ENCODE measurements around the gene KLHL3. TPM values are rescaled to one million over a fixed set of nuclear protein-coding genes. Genes with fewer than 3 reads are reported as not detected.

Gene KLHL3
- total and polyA plus RNA-seq, 7 experiments from 2014 or later = 4.6 to 47.3 (median 17.8) TPM

- CTCF ChIA-PET = interaction anchor here (0.6 kb wide), 1 partner anchor 10 kb away, joined by 4 read pairs; no protein-coding TSS in a partner anchor
Measured at GRCh38 chr5:137592317-137592716, 143.6 kb downstream of the KLHL3 start.

DNA sequence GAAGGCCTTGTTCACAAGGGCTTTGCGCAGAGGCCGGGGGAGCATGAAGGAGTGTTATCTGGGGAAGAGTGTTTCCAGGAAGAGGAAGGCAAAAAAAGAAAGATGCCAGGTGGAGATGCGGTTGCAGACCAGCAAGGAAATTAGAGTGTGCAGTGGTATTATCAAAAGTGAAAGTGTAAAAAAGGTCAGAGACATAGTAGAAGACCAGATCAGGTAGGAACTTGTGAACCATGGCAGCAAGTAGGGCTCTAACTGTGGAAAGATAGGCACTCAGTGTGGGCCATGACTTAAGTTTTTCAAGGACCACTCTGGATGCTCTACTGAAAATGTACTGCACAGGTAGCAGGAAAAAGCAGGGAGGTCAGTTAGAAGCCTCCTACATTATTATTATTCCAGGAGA is 146.7 kb downstream of the KLHL3 start:
- POLR2A ChIA-PET = no interaction called here
- H3K27me3 Mint-ChIP-seq = peaks cover 24 to 46% (median 27%) of the 10 kb centered on the region in 5 donors
- no peak for ATAC-seq
- DNase-seq = no peak
- H3K9me3 Mint-ChIP-seq = peaks cover 0 to 22% (median 6%) of the 10 kb centered on the region in 11 donors
- intact Hi-C loops (cut with micrococcal nuclease) = no loop called here
- Histone ChIP-seq H3K27me3 (ENCODE audit: control insufficient read depth in 2 of 2, insufficient read depth in 2 of 2, low read length in 2 of 2) (no peaks in the 10 kb centered on the region), H3K27ac (ENCODE audit: low read depth, low read length) (no peak overlapping the region), H3K4me3 (ENCODE audit: low read length) (no peak overlapping the region), H3K4me1 (ENCODE audit: control insufficient read depth in 2 of 2, insufficient read depth in 2 of 2, low read length in 2 of 2) (no peaks in the 10 kb centered on the region), H3K9me3 (ENCODE audit: control insufficient read depth in 2 of 3, low read length in 3 of 3) (no peaks in the 10 kb centered on the region), H3K36me3 (ENCODE audit: control insufficient read depth in 2 of 3, insufficient read depth in 3 of 3, low read length in 3 of 3) (no peaks in the 10 kb centered on the region)
- H3K27ac Mint-ChIP-seq = no peak overlapping the region
- CTCF ChIA-PET = no interaction called here
- peaks cover 0 to 6% (median 4%) of the 10 kb centered on the region in 7 donors for H3K4me1 Mint-ChIP-seq
- peak overlapping the region in 1 of 10 donors; percentile 24 for H3K4me3 Mint-ChIP-seq
- peaks cover 0 to 4% (median 0%) of the 10 kb centered on the region in 5 donors for H3K36me3 Mint-ChIP-seq

More at GRCh38 chr5:137592317-137592716, 143.6 kb downstream of the KLHL3 start:
- DNase-seq (no peak), ATAC-seq (no peak)
- H3K27ac ChIP-seq (ENCODE audit: low read depth, low read length) = no peak overlapping the region
- no peaks in the 10 kb centered on the region for H3K9me3 ChIP-seq (ENCODE audit: control insufficient read depth in 2 of 3, low read length in 3 of 3)
- H3K36me3 Mint-ChIP-seq = peaks cover 0 to 4% (median 0%) of the 10 kb centered on the region in 5 donors
- no peak overlapping the region for H3K27ac Mint-ChIP-seq
- POLR2A ChIA-PET = no interaction called here
- no peaks in the 10 kb centered on the region for H3K36me3 ChIP-seq (ENCODE audit: control insufficient read depth in 2 of 3, insufficient read depth in 3 of 3, low read length in 3 of 3)
- H3K27me3 Mint-ChIP-seq = peaks cover 26 to 59% (median 42%) of the 10 kb centered on the region in 5 donors
- intact Hi-C loops (cut with micrococcal nuclease) = no loop called here
- peaks cover 0 to 6% (median 4%) of the 10 kb centered on the region in 7 donors for H3K4me1 Mint-ChIP-seq
- H3K4me3 Mint-ChIP-seq = no peak overlapping the region
- H3K4me3 ChIP-seq (ENCODE audit: low read length) = no peak overlapping the region
- H3K9me3 Mint-ChIP-seq = peaks cover 0 to 22% (median 6%) of the 10 kb centered on the region in 11 donors
- H3K4me1 ChIP-seq (ENCODE audit: control insufficient read depth in 2 of 2, insufficient read depth in 2 of 2, low read length in 2 of 2) = no peaks in the 10 kb centered on the region
- H3K27me3 ChIP-seq (ENCODE audit: control insufficient read depth in 2 of 2, insufficient read depth in 2 of 2, low read length in 2 of 2) = no peaks in the 10 kb centered on the region

GRCh38 chr5:137587919-137588318 is 148.0 kb downstream of the KLHL3 start:
- no peaks in the 10 kb centered on the region for H3K4me1 ChIP-seq (ENCODE audit: control insufficient read depth in 2 of 2, insufficient read depth in 2 of 2, low read length in 2 of 2)
- POLR2A ChIA-PET = no interaction called here
- no peaks in the 10 kb centered on the region for H3K27me3 ChIP-seq (ENCODE audit: control insufficient read depth in 2 of 2, insufficient read depth in 2 of 2, low read length in 2 of 2)
- Mint-ChIP-seq H3K9me3 (peaks cover 0 to 22% (median 6%) of the 10 kb centered on the region in 11 donors), H3K4me1 (peaks cover 0 to 6% (median 4%) of the 10 kb centered on the region in 7 donors), H3K27ac (no peak overlapping the region), H3K27me3 (peaks cover 15 to 39% (median 25%) of the 10 kb centered on the region in 5 donors), H3K36me3 (peaks cover 0 to 4% (median 0%) of the 10 kb centered on the region in 5 donors), H3K4me3 (no peak overlapping the region)
- no peaks in the 10 kb centered on the region for H3K9me3 ChIP-seq (ENCODE audit: control insufficient read depth in 2 of 3, low read length in 3 of 3)
- ATAC-seq = no peak
- H3K36me3 ChIP-seq (ENCODE audit: control insufficient read depth in 2 of 3, insufficient read depth in 3 of 3, low read length in 3 of 3) = no peaks in the 10 kb centered on the region
- no peak overlapping the region for H3K27ac ChIP-seq (ENCODE audit: low read depth, low read length)
- H3K4me3 ChIP-seq (ENCODE audit: low read length) = no peak overlapping the region
- intact Hi-C loops (cut with micrococcal nuclease) = no loop called here
- CTCF ChIA-PET = no interaction called here
- DNase-seq = no peak

DNA sequence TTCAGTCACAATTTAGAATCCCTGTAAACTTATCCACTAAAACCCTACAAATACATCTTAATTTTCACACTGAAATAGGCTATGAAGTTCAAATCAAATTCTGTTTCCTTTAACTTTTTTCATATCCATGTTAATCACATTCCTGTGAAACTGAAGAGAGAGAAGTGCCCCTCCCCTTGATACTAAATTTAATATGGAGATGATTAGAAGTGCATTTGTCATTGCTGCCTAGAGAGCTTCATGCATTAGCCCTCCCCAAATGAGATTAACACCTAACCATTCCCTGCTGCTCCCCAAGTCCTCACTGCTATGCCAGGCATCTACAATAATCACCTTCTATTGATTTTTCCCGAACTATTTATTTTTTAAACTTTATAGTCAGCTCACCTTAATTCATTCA is 151.6 kb downstream of the KLHL3 start:
- no peak overlapping the region for H3K27ac Mint-ChIP-seq
- no peaks in the 10 kb centered on the region for H3K4me1 ChIP-seq (ENCODE audit: control insufficient read depth in 2 of 2, insufficient read depth in 2 of 2, low read length in 2 of 2)
- H3K36me3 ChIP-seq (ENCODE audit: control insufficient read depth in 2 of 3, insufficient read depth in 3 of 3, low read length in 3 of 3) = no peaks in the 10 kb centered on the region
- H3K9me3 Mint-ChIP-seq = peaks cover 0 to 4% (median 0%) of the 10 kb centered on the region in 11 donors
- no peaks in the 10 kb centered on the region for H3K27me3 ChIP-seq (ENCODE audit: control insufficient read depth in 2 of 2, insufficient read depth in 2 of 2, low read length in 2 of 2)
- DNase-seq = no peak
- intact Hi-C loops (cut with micrococcal nuclease) = no loop called here
- no peaks in the 10 kb centered on the region for H3K9me3 ChIP-seq (ENCODE audit: control insufficient read depth in 2 of 3, low read length in 3 of 3)
- H3K4me1 Mint-ChIP-seq = peaks cover 0 to 6% (median 4%) of the 10 kb centered on the region in 7 donors
- no peak overlapping the region for H3K4me3 ChIP-seq (ENCODE audit: low read length)
- H3K27me3 Mint-ChIP-seq = peaks cover 12 to 35% (median 17%) of the 10 kb centered on the region in 5 donors
- no peak overlapping the region for H3K4me3 Mint-ChIP-seq
- POLR2A ChIA-PET = interaction anchor here (0.6 kb wide), 1 partner anchor 23 kb away, joined by 3 read pairs; no protein-coding TSS in a partner anchor
- peaks cover 0 to 4% (median 0%) of the 10 kb centered on the region in 5 donors for H3K36me3 Mint-ChIP-seq
- ATAC-seq = no peak
- CTCF ChIA-PET = no interaction called here
- no peak overlapping the region for H3K27ac ChIP-seq (ENCODE audit: low read depth, low read length)

- H3K4me1 Mint-ChIP-seq = peaks cover 0 to 5% (median 0%) of the 10 kb centered on the region in 7 donors
- H3K9me3 Mint-ChIP-seq = peaks cover 0 to 1% (median 0%) of the 10 kb centered on the region in 11 donors
- H3K9me3 ChIP-seq (ENCODE audit: control insufficient read depth in 2 of 3, low read length in 3 of 3) = no peaks in the 10 kb centered on the region
- ATAC-seq (no peak), DNase-seq (no peak)
- H3K27ac Mint-ChIP-seq = no peak overlapping the region
- no peaks in the 10 kb centered on the region for H3K27me3 ChIP-seq (ENCODE audit: control insufficient read depth in 2 of 2, insufficient read depth in 2 of 2, low read length in 2 of 2)
- ChIA-PET POLR2A (no interaction called here), CTCF (no interaction called here)
- H3K36me3 ChIP-seq (ENCODE audit: control insufficient read depth in 2 of 3, insufficient read depth in 3 of 3, low read length in 3 of 3) = no peaks in the 10 kb centered on the region
- H3K36me3 Mint-ChIP-seq = peaks cover 0 to 4% (median 0%) of the 10 kb centered on the region in 5 donors
- H3K4me3 ChIP-seq (ENCODE audit: low read length) = no peak overlapping the region
- no peaks in the 10 kb centered on the region for H3K4me1 ChIP-seq (ENCODE audit: control insufficient read depth in 2 of 2, insufficient read depth in 2 of 2, low read length in 2 of 2)
- intact Hi-C loops (cut with micrococcal nuclease) = no loop called here
- H3K27ac ChIP-seq (ENCODE audit: low read depth, low read length) = no peak overlapping the region
- no peak overlapping the region for H3K4me3 Mint-ChIP-seq
- peaks cover 8 to 32% (median 12%) of the 10 kb centered on the region in 5 donors for H3K27me3 Mint-ChIP-seq
Measured at GRCh38 chr5:137583129-137583528, 152.8 kb downstream of the KLHL3 start.

DNA sequence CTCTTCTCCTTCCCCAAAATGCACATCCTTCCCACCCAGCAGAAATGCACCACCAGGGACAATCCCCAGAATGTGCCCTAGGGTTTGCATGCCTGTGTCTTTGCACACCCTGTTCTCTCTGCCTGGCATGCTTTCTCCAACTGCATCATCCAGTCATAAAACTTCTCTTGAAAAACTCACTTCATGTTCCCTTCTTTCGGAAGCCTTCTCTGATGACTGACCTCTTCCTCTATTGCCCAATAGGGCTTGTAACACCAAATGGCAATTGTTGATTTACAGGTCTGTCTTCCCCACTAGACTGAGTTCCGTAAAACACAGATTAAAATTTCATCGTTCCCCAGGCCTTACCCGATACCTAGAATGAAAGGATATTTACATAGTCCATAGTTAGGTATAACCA is 153.7 kb downstream of the KLHL3 start:
- Histone ChIP-seq H3K27me3 (ENCODE audit: control insufficient read depth in 2 of 2, insufficient read depth in 2 of 2, low read length in 2 of 2) (no peaks in the 10 kb centered on the region), H3K4me3 (ENCODE audit: low read length) (no peak overlapping the region), H3K9me3 (ENCODE audit: control insufficient read depth in 2 of 3, low read length in 3 of 3) (no peaks in the 10 kb centered on the region), H3K27ac (ENCODE audit: low read depth, low read length) (no peak overlapping the region), H3K36me3 (ENCODE audit: control insufficient read depth in 2 of 3, insufficient read depth in 3 of 3, low read length in 3 of 3) (no peaks in the 10 kb centered on the region), H3K4me1 (ENCODE audit: control insufficient read depth in 2 of 2, insufficient read depth in 2 of 2, low read length in 2 of 2) (no peaks in the 10 kb centered on the region)
- Mint-ChIP-seq H3K27ac (no peak overlapping the region), H3K4me1 (peaks cover 0 to 5% (median 0%) of the 10 kb centered on the region in 7 donors), H3K4me3 (peak overlapping the region in 1 of 10 donors; percentile 18), H3K9me3 (peaks cover 0 to under 1% (median 0%) of the 10 kb centered on the region in 11 donors), H3K27me3 (peaks cover 8 to 24% (median 12%) of the 10 kb centered on the region in 5 donors), H3K36me3 (peaks cover 0 to 4% (median 0%) of the 10 kb centered on the region in 5 donors)
- POLR2A ChIA-PET = no interaction called here
- intact Hi-C loops (cut with micrococcal nuclease) = no loop called here
- CTCF ChIA-PET = no interaction called here
- ATAC-seq = peak; percentile 65
- DNase-seq = no peak

- no peak for DNase-seq
- CTCF ChIA-PET = no interaction called here
- no peaks in the 10 kb centered on the region for H3K4me1 ChIP-seq (ENCODE audit: control insufficient read depth in 2 of 2, insufficient read depth in 2 of 2, low read length in 2 of 2)
- H3K27ac ChIP-seq (ENCODE audit: low read depth, low read length) = no peak overlapping the region
- intact Hi-C loops (cut with micrococcal nuclease) = no loop called here
- Mint-ChIP-seq H3K4me1 (peaks cover 0 to 5% (median 0%) of the 10 kb centered on the region in 7 donors), H3K27me3 (peaks cover 5 to 22% (median 12%) of the 10 kb centered on the region in 5 donors), H3K27ac (no peak overlapping the region), H3K36me3 (peaks cover 0 to 4% (median 0%) of the 10 kb centered on the region in 5 donors), H3K9me3 (no peaks in the 10 kb centered on the region), H3K4me3 (peak overlapping the region in 1 of 10 donors; percentile 18)
- H3K4me3 ChIP-seq (ENCODE audit: low read length) = no peak overlapping the region
- H3K27me3 ChIP-seq (ENCODE audit: control insufficient read depth in 2 of 2, insufficient read depth in 2 of 2, low read length in 2 of 2) = no peaks in the 10 kb centered on the region
- H3K36me3 ChIP-seq (ENCODE audit: control insufficient read depth in 2 of 3, insufficient read depth in 3 of 3, low read length in 3 of 3) = no peaks in the 10 kb centered on the region
- ATAC-seq = no peak
- POLR2A ChIA-PET = no interaction called here
- no peaks in the 10 kb centered on the region for H3K9me3 ChIP-seq (ENCODE audit: control insufficient read depth in 2 of 3, low read length in 3 of 3)
Measured at GRCh38 chr5:137581776-137582175, 154.1 kb downstream of the KLHL3 start.

Data from naive thymus-derived CD4-positive, alpha-beta T cell (primary cell).